GM21576 (cell line): ENCODE measurements around the gene EPB41L4A.
"Not testable (repeated sequence)": the region's sequence is repeated elsewhere in the genome, so short reads cannot be mapped to it uniquely, and the experiment has no call there.

ENCODE experiments used
- ATAC-seq: cut with Tn5 transposase; IDR thresholded peaks from one replicate; pipeline ENCODE4 v1.9.1; 2021; ENCODE audit warnings: mild to moderate bottlenecking, moderate library complexity; ENCODE audit not compliant: unreplicated experiment

Gene EPB41L4A

GRCh38 chr5:112360740-112361139 is 58.3 kb downstream of the EPB41L4A start:
- ATAC-seq = not testable (repeated sequence)

GRCh38 chr5:112356178-112356956 is 62.7 kb downstream of the EPB41L4A start:
- no peak for ATAC-seq

GRCh38 chr5:112355058-112355685 is 63.9 kb downstream of the EPB41L4A start:
- no peak for ATAC-seq

GRCh38 chr5:112353678-112354077 is 65.4 kb downstream of the EPB41L4A start:
- ATAC-seq = no peak

GRCh38 chr5:112351225-112351624 is 67.9 kb downstream of the EPB41L4A start:
- no peak for ATAC-seq

GRCh38 chr5:112350626-112351025 is 68.5 kb downstream of the EPB41L4A start:
- no peak for ATAC-seq

GRCh38 chr5:112349371-112349770 is 69.7 kb downstream of the EPB41L4A start:
- ATAC-seq = no peak

- ATAC-seq = no peak
Observed at GRCh38 chr5:112348915-112349314, 70.2 kb downstream of the EPB41L4A start.

GRCh38 chr5:112348387-112348786 is 70.7 kb downstream of the EPB41L4A start:
- ATAC-seq = no peak

- peak; percentile 68 for ATAC-seq
Observed at GRCh38 chr5:112346411-112347044, 72.5 kb downstream of the EPB41L4A start.

- ATAC-seq = no peak
Observed at GRCh38 chr5:112344540-112344939, 74.5 kb downstream of the EPB41L4A start.

GRCh38 chr5:112342389-112342788 is 76.7 kb downstream of the EPB41L4A start:
- no peak for ATAC-seq

- ATAC-seq = no peak
Observed at GRCh38 chr5:112339761-112340160, 79.3 kb downstream of the EPB41L4A start.

GRCh38 chr5:112338681-112339337 is 80.3 kb downstream of the EPB41L4A start:
- no peak for ATAC-seq

- ATAC-seq = no peak
Observed at GRCh38 chr5:112333331-112333781, 85.7 kb downstream of the EPB41L4A start.

GRCh38 chr5:112331892-112332291 is 87.2 kb downstream of the EPB41L4A start:
- no peak for ATAC-seq

- peak; percentile 92 for ATAC-seq
Observed at GRCh38 chr5:112329419-112330090, 89.5 kb downstream of the EPB41L4A start.

GRCh38 chr5:112323166-112323565 is 95.9 kb downstream of the EPB41L4A start:
- ATAC-seq = no peak

GRCh38 chr5:112320408-112320807 is 98.7 kb downstream of the EPB41L4A start:
- no peak for ATAC-seq

- ATAC-seq = no peak
Observed at GRCh38 chr5:112318346-112318745, 100.7 kb downstream of the EPB41L4A start.

GRCh38 chr5:112317866-112318265 is 101.2 kb downstream of the EPB41L4A start:
- no peak for ATAC-seq
